Vein endothelial cell (primary cell): ENCODE results near the gene FOS. TPM values are rescaled to one million over a fixed set of nuclear protein-coding genes. Genes with fewer than 3 reads are reported as not detected.

Source experiments
- small RNA-seq: library from RNA; depleted of rRNA; stranded (forward); fragments of <200 nt; gene quantifications from one replicate; pipeline ENCODE3, GENCODE V24; 2012
- total RNA-seq: library from RNA; depleted of rRNA; stranded (reverse); fragments of >200 nt; gene quantifications from 2 replicates; pipeline ENCODE4 v1.2.3, GENCODE V29; 2012

Gene FOS
- 2.1 and 3.9 TPM in 2 replicates for total RNA-seq

GRCh38 chr14:75278422-75279152, at the start of gene FOS:
FOS (plus strand) TSS chr14:75278828; CDS start chr14:75278983, 155 bp downstream.

Small RNAs within 50 kb of the gene (small RNA-seq; reads per million reads assigned to genes)
- not detected for gene RF00004

Other genes starting within 250 kb of the FOS start
- 15.7 and 19.5 TPM in 2 replicates for gene MLH3, start 227.4 kb upstream of the FOS start, total RNA-seq
- 7.3 and 8.8 TPM in 2 replicates for gene ACYP1, start 214.8 kb upstream of the FOS start, total RNA-seq
- gene ZC2HC1C, start 209.2 kb upstream of the FOS start, total RNA-seq = 0.67 and 1.6 TPM in 2 replicates
- gene NEK9, start 151.8 kb upstream of the FOS start, total RNA-seq = 19.9 and 24.8 TPM in 2 replicates
- gene TMED10, start 102.2 kb upstream of the FOS start, total RNA-seq = 282 and 308 TPM in 2 replicates
- gene JDP2, start 149.2 kb downstream of the FOS start, total RNA-seq = 7.9 and 13.7 TPM in 2 replicates
- 2.5 and 2.9 TPM in 2 replicates for gene BATF, start 243.6 kb downstream of the FOS start, total RNA-seq